ENCODE data around the gene RCBTB1.

The RCBTB1 gene

GRCh38 chr13:49585220-49586157 lies at the start of gene RCBTB1:
Gene RCBTB1 (minus strand): TSS chr13:49585558. CDS start chr13:49567279, 18,279 bp downstream.
- Histone ChIP-seq H3K4me3 (ENCODE audit: low read depth, low read length) (peak within 1 kb of the TSS; percentile 95), H3K27me3 (ENCODE audit: insufficient read depth, low read length) (no peaks in the 10 kb centered on the region), H2AFZ (ENCODE audit: low read length, unreplicated experiment) (peak within 1 kb of the TSS; percentile 89), H3K79me2 (ENCODE audit: control insufficient read depth, insufficient read depth, low read length, unreplicated experiment) (peaks cover 21% of the 10 kb centered on the region), H3K4me1 (ENCODE audit: control insufficient read depth, insufficient read depth, low read length, unreplicated experiment) (peaks cover 26% of the 10 kb centered on the region), H3K36me3 (ENCODE audit: insufficient read depth, low read length) (no peaks in the 10 kb centered on the region), H3K27ac (ENCODE audit: low read depth, low read length) (peak within 1 kb of the TSS; percentile 58)

- no peaks in the 10 kb centered on the region for H3K36me3 ChIP-seq (ENCODE audit: insufficient read depth, low read length)
- no peak overlapping the region for H3K27ac ChIP-seq (ENCODE audit: low read depth, low read length)
- H3K79me2 ChIP-seq (ENCODE audit: control insufficient read depth, insufficient read depth, low read length, unreplicated experiment), result no peaks in the 10 kb centered on the region
- no peak overlapping the region for H3K4me3 ChIP-seq (ENCODE audit: low read depth, low read length)
- H2AFZ ChIP-seq (ENCODE audit: low read length, unreplicated experiment), result no peak overlapping the region
- H3K4me1 ChIP-seq (ENCODE audit: control insufficient read depth, insufficient read depth, low read length, unreplicated experiment), result peaks cover 3% of the 10 kb centered on the region
- no peaks in the 10 kb centered on the region for H3K27me3 ChIP-seq (ENCODE audit: insufficient read depth, low read length)
Measured at GRCh38 chr13:49633710-49634109, 48.4 kb upstream of the RCBTB1 start.

- Histone ChIP-seq H3K4me1 (ENCODE audit: control insufficient read depth, insufficient read depth, low read length, unreplicated experiment) (peaks cover 3% of the 10 kb centered on the region), H3K27me3 (ENCODE audit: insufficient read depth, low read length) (no peaks in the 10 kb centered on the region), H3K36me3 (ENCODE audit: insufficient read depth, low read length) (no peaks in the 10 kb centered on the region), H2AFZ (ENCODE audit: low read length, unreplicated experiment) (no peak overlapping the region), H3K27ac (ENCODE audit: low read depth, low read length) (no peak overlapping the region), H3K79me2 (ENCODE audit: control insufficient read depth, insufficient read depth, low read length, unreplicated experiment) (no peaks in the 10 kb centered on the region), H3K4me3 (ENCODE audit: low read depth, low read length) (no peak overlapping the region)
Measured at GRCh38 chr13:49632156-49632555, 46.8 kb upstream of the RCBTB1 start.

- no peak overlapping the region for H3K27ac ChIP-seq (ENCODE audit: low read depth, low read length)
- peaks cover 3% of the 10 kb centered on the region for H3K4me1 ChIP-seq (ENCODE audit: control insufficient read depth, insufficient read depth, low read length, unreplicated experiment)
- no peaks in the 10 kb centered on the region for H3K36me3 ChIP-seq (ENCODE audit: insufficient read depth, low read length)
- H3K79me2 ChIP-seq (ENCODE audit: control insufficient read depth, insufficient read depth, low read length, unreplicated experiment), result no peaks in the 10 kb centered on the region
- H3K27me3 ChIP-seq (ENCODE audit: insufficient read depth, low read length), result no peaks in the 10 kb centered on the region
- H3K4me3 ChIP-seq (ENCODE audit: low read depth, low read length), result no peak overlapping the region
- H2AFZ ChIP-seq (ENCODE audit: low read length, unreplicated experiment), result no peak overlapping the region
Measured at GRCh38 chr13:49630580-49630979, 45.2 kb upstream of the RCBTB1 start.

GRCh38 chr13:49629947-49630346 lies 44.6 kb upstream of the RCBTB1 start:
- Histone ChIP-seq H3K27me3 (ENCODE audit: insufficient read depth, low read length) (no peaks in the 10 kb centered on the region), H3K79me2 (ENCODE audit: control insufficient read depth, insufficient read depth, low read length, unreplicated experiment) (no peaks in the 10 kb centered on the region), H3K4me3 (ENCODE audit: low read depth, low read length) (no peak overlapping the region), H3K27ac (ENCODE audit: low read depth, low read length) (no peak overlapping the region), H3K36me3 (ENCODE audit: insufficient read depth, low read length) (no peaks in the 10 kb centered on the region), H3K4me1 (ENCODE audit: control insufficient read depth, insufficient read depth, low read length, unreplicated experiment) (no peaks in the 10 kb centered on the region), H2AFZ (ENCODE audit: low read length, unreplicated experiment) (no peak overlapping the region)

GRCh38 chr13:49629196-49629938 lies 44.0 kb upstream of the RCBTB1 start:
- Histone ChIP-seq H3K4me1 (ENCODE audit: control insufficient read depth, insufficient read depth, low read length, unreplicated experiment) (no peaks in the 10 kb centered on the region), H3K27me3 (ENCODE audit: insufficient read depth, low read length) (no peaks in the 10 kb centered on the region), H3K36me3 (ENCODE audit: insufficient read depth, low read length) (no peaks in the 10 kb centered on the region), H3K27ac (ENCODE audit: low read depth, low read length) (no peak overlapping the region), H3K79me2 (ENCODE audit: control insufficient read depth, insufficient read depth, low read length, unreplicated experiment) (no peaks in the 10 kb centered on the region), H3K4me3 (ENCODE audit: low read depth, low read length) (no peak overlapping the region), H2AFZ (ENCODE audit: low read length, unreplicated experiment) (no peak overlapping the region)

GRCh38 chr13:49627831-49628652 lies 42.7 kb upstream of the RCBTB1 start, which contains the start of gene ARL11:
Gene ARL11 (plus strand): TSS chr13:49628507. CDS start chr13:49630448, 1,941 bp downstream.
- Histone ChIP-seq H3K4me3 (ENCODE audit: low read depth, low read length) (no peak within 1 kb of the TSS), H3K27ac (ENCODE audit: low read depth, low read length) (no peak within 1 kb of the TSS), H3K27me3 (ENCODE audit: insufficient read depth, low read length) (no peaks in the 10 kb centered on the region), H3K79me2 (ENCODE audit: control insufficient read depth, insufficient read depth, low read length, unreplicated experiment) (no peaks in the 10 kb centered on the region), H3K4me1 (ENCODE audit: control insufficient read depth, insufficient read depth, low read length, unreplicated experiment) (no peaks in the 10 kb centered on the region), H3K36me3 (ENCODE audit: insufficient read depth, low read length) (no peaks in the 10 kb centered on the region), H2AFZ (ENCODE audit: low read length, unreplicated experiment) (no peak within 1 kb of the TSS)

GRCh38 chr13:49625392-49626079 lies 40.2 kb upstream of the RCBTB1 start:
- H3K4me3 ChIP-seq (ENCODE audit: low read depth, low read length), result no peak overlapping the region
- no peaks in the 10 kb centered on the region for H3K4me1 ChIP-seq (ENCODE audit: control insufficient read depth, insufficient read depth, low read length, unreplicated experiment)
- no peaks in the 10 kb centered on the region for H3K79me2 ChIP-seq (ENCODE audit: control insufficient read depth, insufficient read depth, low read length, unreplicated experiment)
- no peaks in the 10 kb centered on the region for H3K36me3 ChIP-seq (ENCODE audit: insufficient read depth, low read length)
- H3K27ac ChIP-seq (ENCODE audit: low read depth, low read length), result no peak overlapping the region
- no peak overlapping the region for H2AFZ ChIP-seq (ENCODE audit: low read length, unreplicated experiment)
- no peaks in the 10 kb centered on the region for H3K27me3 ChIP-seq (ENCODE audit: insufficient read depth, low read length)

- no peak overlapping the region for H3K4me3 ChIP-seq (ENCODE audit: low read depth, low read length)
- H3K79me2 ChIP-seq (ENCODE audit: control insufficient read depth, insufficient read depth, low read length, unreplicated experiment), result no peaks in the 10 kb centered on the region
- no peaks in the 10 kb centered on the region for H3K4me1 ChIP-seq (ENCODE audit: control insufficient read depth, insufficient read depth, low read length, unreplicated experiment)
- H3K36me3 ChIP-seq (ENCODE audit: insufficient read depth, low read length), result no peaks in the 10 kb centered on the region
- H2AFZ ChIP-seq (ENCODE audit: low read length, unreplicated experiment), result no peak overlapping the region
- H3K27me3 ChIP-seq (ENCODE audit: insufficient read depth, low read length), result no peaks in the 10 kb centered on the region
- H3K27ac ChIP-seq (ENCODE audit: low read depth, low read length), result no peak overlapping the region
Measured at GRCh38 chr13:49624229-49624628, 38.9 kb upstream of the RCBTB1 start.
